GM21447 (cell line): Measurements from ENCODE around the gene ATF1.
"Not testable (repeated sequence)": the region's sequence is repeated elsewhere in the genome, so short reads cannot be mapped to it uniquely, and the experiment has no call there.

ENCODE experiments used
- ATAC-seq: cut with Tn5 transposase; IDR thresholded peaks from one replicate; pipeline ENCODE4 v1.9.1; 2021; ENCODE audit not compliant: unreplicated experiment

The ATF1 gene

DNA sequence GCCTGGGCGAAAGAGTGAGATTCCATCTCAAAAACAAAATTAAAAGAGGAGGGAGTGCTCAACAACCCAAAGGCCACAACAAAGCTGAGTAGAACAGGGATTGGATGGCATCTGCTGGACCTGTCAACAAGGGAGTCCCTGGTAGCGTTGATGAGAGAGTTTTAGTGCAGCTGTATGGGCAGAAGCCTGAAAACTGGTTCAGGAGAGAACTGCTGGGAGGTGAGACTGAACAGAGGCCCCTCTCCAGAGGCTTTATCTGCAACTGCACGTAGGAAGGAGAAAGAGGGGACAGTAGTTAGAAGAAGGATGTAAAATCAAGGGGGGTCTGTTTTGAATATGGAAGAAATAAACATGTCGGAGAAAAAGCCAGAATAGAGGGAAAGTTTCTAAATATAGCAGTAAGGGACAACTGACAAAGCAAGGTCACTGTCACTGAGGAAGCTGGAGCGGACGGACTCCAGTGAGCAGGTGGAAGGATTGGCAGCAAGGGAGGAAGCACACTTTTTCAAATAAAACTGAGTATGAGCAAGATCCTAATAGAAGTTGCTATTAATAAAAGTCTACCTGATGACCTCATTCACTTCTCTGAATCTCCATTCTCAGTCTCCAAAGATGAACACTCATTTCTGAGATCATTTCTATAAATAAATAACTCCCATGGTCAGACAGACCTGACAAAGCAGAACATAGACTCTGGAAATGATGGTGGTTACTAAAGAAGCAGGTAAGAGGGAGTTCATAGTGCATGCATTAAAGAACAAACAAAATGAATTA is 11.8 kb upstream of the ATF1 start:
- ATAC-seq: no peak

DNA sequence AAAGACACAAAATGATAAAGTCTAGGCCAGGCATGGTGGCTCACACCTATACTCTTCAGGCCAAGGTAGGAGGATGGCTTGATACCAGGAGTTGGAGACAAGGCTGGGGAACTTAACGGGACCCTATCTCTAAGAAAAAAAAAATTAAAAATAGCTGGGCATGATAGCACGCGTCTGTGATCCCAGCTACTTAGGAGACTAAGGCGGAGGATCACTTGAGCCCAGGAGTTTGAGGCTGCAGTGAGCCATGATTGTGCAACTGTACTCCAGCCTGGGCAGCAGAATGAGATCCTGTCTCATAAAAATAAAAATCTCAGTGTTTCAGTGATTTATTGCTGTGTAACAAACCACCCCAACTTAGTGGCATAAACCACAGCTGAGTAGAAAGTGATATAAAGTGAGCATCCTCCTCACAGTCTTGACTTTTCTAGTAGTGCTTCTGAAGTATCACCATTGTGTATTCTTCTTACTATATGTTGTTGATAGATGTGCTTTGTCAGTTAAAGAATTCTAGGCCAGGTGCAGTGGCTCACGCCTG is 10.6 kb upstream of the ATF1 start:
- ATAC-seq: no peak

DNA sequence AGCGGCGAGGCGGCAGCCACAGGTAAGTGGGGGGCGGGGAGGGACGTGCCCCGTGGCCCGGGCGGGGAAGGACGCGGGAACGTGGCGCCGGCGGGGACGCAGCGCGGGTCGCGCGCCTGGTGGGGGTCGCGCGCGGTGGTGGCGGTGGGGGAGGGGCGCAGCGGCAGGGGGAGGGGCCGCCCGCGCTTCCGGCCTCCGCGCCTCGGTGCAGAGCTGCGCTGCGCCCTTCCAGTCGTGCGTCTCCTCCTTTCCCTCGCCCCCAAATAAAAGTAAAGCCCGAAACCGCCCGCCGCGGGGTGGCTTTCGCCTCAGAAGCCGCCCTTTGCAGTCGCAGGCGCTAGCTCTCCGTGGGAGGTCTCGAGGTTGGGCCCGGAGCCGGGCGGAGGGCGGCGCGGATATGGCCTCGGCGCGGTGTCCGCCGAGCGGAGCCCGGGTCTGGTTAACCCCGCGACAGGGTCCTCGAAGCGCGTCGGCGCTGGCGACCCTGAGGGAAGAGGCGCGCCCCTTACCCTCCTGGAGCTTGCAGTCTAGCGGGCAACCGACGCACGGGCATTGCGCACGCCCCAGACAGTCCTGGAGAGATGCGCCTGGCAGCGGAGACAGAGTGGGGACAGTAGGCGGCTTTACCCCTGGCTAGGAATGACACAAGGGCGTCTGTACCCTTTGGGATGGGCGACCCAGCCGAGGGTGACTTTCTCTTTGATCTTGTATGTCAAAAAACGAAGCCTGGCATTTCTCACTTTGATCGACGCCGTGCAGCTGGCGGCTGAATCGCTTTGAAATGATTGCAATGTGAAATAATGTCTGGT is 589 bp downstream of the ATF1 start:
- peak; percentile 39 for ATAC-seq

DNA sequence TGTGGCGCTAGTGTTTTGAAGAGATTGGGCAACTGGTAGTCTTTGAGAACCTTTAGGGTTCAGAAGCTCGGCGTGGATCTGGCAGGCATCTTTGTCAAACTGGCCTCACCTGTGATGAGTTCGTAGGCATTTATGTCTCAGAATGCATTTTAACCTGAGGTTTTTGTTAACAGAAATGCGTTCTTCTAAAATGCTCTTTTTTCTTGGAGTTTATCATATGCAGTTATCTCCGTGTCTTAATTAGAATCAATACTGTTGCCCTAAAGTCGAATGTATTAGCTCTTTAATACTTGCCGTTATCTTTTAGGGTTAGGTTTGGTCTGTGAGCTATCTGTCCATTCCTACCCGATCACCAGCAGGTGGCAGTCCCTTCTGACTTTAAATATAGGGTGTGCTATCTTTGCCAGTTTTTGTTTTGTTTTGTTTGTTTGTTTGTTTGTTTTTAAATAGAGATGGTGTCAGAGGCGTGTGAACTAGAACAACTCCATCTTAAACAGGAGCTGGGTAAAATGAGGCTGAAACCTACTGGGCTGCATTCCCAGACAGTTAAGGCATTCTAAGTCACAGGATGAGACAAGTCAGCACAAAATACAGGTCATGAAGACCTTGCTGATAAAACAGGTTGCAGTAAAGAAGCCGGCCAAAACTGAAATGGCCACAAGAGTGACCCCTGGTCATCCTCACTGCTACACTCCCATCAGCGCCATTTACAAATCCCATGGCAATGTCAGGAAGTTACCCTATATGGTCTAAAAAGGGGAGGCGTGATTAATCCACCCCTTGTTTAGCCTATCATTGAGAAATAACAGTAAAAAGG is 1.4 kb downstream of the ATF1 start:
- no peak for ATAC-seq

DNA sequence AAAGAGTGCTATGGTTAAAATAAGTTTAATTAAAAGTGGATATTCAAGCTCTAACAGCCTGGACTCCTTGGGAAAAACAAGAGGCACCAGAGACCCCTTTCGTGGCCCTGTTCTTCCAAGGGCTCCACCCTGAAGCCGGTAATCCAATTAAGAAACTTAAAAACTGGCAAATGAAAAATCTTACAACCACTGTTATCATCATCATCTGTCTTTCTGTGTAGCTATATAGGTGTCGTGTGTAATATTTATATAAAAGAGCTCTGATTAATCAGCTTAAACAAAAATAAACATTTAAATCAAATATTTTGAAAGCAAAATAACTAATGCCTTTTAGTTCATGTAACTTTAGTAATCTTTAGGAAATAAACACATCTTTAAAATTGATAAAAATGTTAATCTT is 4.5 kb downstream of the ATF1 start:
- no peak for ATAC-seq

DNA sequence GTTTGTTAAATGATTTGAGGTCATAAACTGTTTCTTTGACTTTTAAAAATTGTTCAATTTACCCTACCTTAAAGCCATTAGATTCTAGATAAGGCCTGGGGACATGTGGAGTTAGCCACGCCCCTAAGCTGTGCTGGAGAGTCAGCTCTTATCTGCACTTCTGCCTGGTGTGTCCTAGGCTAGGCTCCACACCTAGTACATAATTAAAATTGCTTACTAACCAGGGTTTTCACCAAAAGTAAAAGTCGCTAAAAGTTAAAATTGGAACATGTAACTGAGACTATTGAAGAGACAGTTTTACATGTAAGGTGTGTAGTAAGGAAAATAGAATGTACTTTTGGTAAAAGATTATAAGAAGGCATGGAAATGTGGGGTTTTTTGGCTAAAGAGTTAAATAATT is 4.9 kb downstream of the ATF1 start:
- ATAC-seq: not testable (repeated sequence)

DNA sequence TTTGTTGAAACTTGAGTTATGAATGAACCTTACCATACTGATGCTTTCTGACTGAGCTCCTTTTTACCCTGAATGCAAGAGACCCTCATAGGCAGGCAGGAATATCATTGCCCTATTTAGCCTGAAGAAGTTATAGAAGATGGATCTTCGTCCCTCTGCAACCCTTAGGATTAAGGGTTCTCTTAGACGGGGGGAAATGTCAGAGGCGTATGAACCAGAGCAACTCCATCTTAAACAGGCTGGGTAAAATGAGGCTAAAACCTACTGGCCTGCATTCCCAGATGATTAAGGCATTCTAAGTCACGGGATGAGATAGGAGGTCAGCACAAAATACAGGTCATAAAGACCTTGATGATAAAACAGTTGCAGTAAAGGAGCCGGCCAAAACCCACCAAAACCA is 7.5 kb downstream of the ATF1 start:
- ATAC-seq: no peak

DNA sequence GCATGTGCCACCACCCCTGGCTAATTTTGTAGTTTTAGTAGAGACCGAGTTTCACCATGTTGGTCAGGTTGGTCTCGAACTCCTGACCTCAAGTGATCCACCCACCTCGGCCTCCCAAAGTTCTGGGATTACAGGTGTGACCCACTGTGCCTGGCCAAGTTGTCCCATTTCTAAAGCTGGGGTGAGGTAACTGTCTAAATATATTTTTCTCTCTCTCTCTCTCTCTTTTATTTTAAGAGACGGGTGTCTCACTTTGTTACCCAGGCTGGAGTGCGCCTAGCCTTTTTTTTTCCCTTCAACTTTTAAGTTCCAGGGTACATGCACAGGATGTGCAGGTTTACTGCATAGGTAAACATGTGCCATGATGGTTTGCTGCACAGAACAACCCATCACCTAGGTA is 8.6 kb downstream of the ATF1 start:
- ATAC-seq: no peak

DNA sequence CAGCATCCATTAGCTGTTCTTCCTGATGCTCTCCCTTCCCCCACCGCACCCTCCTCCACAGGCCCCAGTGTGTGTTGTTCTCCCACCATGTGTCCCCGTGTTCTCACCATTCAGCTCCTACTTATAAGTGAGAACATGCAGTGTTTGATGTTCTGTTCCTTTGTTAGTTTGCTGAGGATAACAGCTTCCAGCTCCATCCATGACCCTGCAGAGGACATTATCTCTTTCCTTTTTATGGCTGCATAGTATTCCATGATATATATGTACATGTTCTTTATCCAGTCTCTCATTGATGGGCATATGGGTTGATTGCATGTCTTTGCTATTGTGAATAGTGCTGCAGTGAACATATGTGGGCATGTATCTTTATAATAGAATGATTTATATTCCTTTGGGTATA is 9.0 kb downstream of the ATF1 start:
- ATAC-seq: no peak

DNA sequence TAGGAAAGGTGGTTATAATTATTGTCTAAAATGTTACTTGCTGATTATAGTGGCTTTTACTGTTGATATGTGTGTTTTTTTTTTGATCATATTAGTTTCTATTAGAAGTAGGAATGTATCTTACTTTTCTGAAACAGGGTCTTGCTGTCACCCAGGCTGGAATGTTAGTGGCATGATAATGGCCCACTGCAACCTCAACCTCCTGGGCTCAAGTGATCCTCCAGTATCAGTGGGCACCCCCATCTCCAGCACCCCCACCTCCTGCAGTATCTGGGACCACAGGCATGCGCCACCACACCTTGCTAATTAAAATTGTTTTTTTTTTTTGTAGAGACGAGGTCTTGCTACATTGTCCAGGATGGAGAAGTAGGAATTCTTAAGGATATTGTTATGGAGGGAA is 11.3 kb downstream of the ATF1 start:
- no peak for ATAC-seq

DNA sequence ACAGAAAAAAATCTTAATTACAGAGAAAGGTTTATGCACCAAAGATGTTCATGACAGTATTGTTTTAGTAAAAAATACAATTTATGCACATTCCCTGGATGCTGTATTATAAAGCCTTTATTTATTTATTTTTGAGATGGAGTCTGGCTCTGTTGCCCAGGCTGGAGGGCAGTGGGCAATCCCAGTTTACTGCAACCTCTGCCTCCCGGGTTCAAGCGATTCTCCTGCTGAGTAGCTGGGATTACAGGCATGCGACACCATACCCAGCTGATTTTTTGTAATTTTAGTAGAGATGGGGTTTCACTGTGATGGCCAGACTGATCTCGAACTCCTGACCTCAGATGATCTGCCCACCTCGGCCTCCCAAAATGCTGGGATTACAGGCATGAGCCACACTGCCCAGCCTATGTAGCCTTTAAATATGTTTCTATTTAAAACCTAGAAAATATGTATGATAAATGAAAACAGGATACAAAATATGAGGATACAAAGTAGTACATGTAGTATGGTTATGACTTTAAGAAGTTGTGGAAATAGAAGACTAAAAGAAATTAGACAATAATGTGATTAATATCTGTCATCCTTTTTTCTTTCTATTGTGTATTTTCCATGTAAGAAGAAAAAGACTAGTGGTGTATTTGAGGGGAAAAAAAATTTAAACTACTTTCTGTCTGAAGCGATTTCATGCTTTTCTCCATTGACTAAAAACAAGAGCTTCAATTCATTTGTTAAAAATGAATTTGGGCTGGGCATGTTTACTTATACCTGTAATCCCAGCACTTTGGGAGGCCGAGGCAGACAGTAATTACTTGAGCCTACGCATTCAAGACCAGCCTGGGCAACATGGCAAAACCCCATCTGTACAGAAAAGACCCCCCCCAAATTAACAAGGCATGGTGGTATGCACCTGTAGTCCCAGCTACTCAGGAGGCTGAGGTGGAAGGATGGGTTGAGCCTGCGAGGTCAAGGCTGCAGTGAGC is 13.1 kb downstream of the ATF1 start:
- no peak for ATAC-seq

DNA sequence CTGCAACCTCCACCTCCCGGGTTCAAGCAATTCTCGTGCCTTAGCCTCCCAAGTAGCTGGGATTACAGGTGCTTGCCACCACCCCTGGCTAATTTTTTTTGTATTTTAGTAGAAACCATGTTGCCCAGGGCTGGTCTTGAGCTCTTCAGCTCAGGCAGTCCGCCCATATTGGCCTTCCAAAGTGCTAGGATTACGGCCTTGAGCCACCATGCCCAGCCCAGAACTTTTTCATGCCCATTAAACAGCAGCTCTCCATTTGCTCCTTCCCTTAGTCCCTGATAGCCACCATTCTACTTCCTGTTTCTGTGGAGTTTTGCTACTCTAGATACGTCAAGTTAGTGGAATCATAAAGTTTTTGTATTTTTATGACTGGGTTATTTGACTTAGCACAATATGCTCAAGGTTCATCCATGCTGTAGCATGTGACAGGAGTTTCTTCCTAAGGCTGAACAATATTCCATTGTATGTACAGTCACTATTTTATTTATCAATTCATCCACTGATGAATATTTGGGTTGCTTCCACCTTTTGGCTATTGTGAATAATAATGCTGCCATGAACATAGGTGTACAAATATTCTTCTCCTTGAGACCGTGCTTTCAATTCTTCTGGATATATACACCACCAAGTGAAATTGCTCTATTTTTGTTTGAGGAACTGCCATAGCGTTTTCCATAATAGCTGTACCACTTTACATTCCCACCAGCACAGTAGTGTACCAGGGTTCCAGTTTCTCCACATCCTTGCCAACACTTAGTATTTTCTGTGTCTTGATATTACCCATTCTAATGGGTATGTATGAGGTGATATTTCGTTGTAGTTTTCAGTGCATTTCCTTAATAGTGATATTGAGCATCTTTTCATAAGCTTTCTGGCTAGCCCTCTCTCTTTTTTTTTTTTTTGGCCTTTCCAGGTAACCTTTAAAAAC is 15.0 kb downstream of the ATF1 start:
- ATAC-seq: no peak

DNA sequence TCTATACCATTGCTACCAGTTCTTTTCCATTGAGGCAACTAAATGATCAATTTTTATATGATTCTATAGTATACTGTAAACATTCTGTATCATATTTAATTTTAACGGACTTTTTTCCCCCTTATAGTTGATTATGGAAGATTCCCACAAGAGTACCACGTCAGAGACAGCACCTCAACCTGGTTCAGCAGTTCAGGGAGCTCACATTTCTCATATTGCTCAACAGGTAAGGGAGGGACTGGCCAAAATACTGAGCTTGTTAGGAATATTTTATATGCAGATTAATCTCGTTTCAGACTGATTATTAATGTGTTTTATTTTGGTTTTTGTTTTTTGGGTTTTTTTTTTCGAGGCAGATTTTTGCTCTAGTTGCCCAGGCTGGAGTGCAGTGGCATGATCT is 16.1 kb downstream of the ATF1 start:
- no peak for ATAC-seq

DNA sequence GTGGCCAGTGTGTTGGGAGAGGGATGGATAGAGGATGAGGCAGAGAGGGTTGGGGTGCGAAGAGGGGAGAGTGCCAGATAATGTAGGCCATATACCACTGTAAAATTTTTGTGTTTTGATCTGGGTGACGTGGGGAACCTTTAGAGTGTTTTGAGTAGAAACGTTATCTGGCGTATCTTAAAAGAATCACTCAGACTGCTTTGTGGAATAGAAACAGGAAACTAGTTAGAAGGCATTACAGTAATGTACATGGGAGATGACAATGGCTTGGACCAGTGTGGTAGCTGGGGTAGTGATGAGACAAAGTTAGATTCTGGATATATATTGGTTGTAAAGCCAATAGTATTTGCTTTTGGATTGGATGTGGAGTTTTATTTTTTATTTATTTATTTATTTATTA is 20.6 kb downstream of the ATF1 start:
- no peak for ATAC-seq

DNA sequence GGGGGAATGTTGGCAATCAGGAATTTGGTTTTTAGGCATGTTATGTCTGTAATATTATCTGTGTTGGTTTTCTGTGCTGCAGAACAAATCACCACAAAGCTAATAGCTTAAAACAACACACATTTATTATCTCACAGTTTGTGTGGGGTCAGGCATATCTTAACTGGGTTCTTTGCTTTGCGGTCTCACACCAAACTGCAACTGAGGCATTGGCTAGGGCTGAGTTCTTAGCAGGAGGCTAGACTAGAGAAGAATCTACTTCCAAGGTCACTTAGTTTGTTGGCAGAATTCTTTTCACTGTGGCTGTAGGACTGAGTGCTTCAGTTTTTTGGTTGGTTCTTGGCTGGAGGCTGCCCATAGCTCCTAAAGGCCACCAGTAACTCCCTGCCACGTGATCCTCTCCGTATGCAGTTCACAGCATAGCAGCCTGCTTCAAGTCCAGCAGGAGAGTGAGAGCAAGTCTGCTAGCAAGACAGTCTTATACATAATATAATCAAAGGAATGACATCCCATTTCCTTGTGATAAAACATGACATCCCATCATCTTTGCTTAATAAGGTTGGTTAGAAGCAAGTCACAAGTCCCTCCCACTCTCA is 21.6 kb downstream of the ATF1 start:
- ATAC-seq: no peak

DNA sequence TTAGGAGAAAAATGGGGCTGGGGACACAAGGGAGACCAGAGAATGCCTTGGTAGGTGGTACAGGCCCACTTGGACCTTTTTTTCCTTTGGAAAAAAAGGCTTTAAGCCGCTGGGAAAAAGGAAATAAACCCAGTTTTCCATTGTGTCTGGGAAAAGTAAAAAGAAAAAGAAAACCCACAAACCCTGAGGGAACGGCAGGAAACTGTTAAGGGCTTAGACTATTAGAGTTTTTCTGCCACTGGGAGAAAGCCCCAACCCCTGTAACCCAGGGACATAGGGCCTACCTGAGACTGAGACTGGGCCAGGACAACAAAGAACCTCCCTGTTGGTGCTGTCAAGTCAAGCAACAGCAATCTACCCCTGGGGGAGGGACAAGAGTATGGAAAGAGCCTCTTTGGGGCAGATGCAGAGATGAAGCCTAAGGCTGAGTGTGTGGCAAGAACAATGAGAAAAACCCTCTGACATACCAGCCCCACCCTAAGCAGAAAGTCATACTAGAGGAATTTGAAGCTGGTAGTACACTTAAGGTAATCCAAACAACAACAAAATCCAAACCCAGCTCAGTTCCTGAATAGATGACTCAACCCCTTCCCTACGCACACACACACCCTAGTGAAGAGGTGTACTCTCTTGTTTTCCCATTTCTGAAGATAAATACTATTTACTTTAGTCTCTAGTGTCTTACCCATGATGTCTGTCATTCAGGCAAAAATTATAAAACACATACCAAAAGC is 22.8 kb downstream of the ATF1 start:
- ATAC-seq: no peak

DNA sequence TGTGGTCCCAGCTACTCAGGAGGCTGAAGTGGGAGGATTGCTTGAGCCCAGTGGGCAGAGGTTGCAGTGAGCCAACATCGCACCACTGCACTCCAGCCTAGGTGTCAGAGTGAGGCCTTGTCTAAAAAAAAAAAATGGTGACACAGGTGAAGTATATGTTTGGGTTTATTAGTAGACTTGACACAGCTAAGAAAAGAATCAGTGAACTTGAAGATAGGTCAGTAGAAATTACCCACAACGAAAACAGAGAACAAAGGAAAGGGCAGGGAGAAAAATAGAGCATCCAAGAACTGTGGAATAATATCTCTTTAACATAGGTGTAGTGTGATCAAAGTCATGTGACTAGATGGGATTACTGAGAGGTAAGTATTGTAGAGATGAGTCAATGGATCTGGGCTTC is 23.7 kb downstream of the ATF1 start:
- no peak for ATAC-seq

DNA sequence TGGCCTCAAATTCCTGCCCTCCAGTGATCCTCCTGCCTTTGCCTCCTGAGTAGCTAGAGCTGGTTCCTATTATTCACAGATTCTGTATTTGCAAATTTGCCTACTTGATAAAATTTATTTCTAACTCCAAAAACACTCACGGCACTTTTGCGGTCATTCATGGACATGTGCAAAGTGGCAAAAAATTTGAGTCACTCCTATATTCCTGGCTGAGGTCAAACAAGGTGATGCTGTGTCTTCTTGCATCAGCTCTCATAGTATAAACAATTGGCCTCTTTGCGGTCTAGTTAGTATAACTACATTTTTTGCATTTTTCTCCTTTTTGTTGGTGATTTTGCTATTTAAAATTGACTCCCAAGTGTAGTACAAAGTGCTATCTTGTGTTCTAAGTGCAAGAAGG is 24.7 kb downstream of the ATF1 start:
- ATAC-seq: no peak
